Ramos (cell line): ENCODE results near the gene STAMBPL1.

Source experiments
- in situ Hi-C: fragments of 300-500 bp; cut with MboI; formaldehyde crosslinking; loops from one replicate; pipeline ENCODE4 v1.14.3; 2022; ENCODE audit warnings: low sequenced_read_pairs; ENCODE audit not compliant: unreplicated experiment

The STAMBPL1 gene

DNA sequence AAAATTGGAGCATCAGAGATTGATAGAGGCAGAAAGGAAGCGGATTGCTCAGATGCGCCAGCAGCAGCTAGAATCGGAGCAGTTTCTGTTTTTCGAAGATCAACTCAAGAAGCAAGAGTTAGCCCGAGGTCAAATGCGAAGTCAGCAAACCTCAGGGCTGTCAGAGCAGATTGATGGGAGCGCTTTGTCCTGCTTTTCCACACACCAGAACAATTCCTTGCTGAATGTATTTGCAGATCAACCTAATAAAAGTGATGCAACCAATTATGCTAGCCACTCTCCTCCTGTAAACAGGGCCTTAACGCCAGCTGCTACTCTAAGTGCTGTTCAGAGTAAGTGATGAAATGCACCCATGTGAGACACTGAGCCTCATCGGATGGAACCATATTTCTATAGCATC, 33.1 kb downstream of the STAMBPL1 start:
- in situ Hi-C loops: no loop called here

DNA sequence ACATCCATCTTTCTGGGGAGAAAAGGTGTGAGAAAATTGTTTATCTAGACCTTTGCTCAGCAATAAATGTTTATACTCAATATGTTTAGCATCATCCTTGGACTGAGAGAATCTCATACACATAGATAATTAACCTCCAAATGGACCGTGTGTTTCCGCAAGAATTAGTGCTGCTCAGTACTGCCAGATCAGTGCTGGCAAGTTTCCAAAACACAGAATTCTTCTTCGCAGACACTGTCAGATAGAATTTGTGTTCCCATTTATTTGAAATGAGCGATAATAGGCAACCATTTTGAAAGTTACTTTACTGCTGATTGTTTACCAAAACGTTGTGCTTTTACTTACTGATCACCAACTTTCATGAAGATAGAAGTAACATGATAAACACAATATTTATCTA, 33.7 kb downstream of the STAMBPL1 start:
- in situ Hi-C loops: no loop called here

DNA sequence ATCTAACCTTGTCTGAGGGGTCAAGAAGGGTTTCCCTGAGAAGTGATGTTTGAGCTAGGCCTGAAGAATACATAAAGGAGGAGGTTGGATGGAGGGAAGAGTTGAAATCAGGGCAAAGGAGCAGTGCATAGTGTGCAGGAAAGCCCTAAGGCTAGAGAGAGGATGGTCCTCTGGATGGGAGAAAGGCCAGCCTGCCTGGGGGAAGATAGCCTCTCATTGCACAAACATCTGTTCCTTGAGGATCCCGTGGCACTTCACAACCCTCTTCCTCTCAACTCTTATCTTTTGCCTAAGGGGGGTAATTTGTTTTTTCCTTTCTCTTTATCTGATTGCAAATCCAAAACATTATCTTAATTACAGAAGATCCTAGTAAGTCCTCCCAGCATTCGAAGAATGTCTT, 35.7 kb downstream of the STAMBPL1 start:
- in situ Hi-C loops: no loop called here

DNA sequence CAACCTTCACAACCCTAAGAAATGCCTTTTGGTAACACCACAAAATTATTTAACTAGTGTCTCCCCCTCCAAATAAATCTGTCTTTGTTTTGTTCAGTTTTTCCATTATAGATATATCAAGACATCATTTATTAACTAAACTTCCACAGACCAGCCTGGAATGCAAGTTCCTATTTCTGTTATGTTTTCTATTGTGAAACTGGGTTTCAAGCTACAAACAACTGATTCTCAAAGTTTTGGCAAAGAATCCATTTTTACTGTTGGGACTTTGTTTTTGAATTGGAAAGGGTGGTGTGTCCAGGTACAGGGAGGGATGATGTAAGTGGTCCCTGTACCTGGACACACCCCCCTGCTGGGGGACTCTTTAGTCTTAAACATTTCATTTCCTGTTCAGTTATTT, 36.2 kb downstream of the STAMBPL1 start:
- in situ Hi-C loops: no loop called here

DNA sequence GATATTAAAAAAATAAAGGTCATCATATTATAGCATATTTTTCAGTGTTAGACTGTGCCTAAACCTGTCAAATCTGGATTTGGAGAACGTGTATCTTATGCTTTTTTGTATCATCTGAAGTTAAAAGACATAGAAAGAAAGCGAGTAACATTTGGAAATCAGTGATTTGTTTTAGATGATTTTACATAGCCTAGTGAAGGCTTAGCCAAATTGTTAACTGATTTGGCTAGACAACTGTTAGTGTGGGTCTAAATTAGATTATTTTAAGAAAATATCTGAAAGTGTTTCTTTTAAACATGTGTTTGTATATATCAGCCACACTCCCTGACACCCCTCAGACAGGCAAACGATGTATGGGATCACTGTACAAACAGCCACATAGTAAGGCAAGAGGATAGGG, 36.9 kb downstream of the STAMBPL1 start:
- in situ Hi-C loops: no loop called here

DNA sequence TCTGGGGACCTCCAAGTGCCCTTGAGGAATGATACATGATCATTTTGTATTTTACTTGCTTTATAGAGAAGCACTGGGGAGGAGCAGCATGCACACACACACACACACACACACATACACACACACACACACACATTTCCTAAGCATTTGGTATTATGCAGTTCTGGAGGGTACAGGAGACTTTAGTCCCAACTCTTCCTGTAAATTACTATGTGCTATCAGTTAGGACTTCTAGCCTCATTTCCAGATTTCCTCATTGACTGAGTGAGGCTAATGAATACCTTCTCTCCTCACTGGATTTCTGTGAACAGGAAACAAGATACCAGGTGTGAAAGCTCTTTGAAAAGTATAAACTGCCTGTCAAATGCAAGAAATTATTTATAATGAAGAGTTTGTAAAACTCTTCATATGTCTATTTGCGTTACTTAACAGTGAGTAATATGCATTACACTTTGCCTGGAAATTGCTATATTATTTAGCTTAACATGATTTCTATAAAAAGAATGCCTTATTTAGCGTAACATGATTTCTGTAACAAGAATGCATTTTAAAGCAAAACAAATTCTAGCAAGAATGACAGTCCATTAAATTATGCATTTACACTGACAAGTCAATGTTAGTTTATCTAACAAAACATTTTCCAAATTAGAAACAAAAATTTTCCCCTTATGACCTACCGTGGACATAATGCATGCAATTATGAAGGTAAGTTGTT, 38.3 kb downstream of the STAMBPL1 start:
- in situ Hi-C loops: no loop called here

DNA sequence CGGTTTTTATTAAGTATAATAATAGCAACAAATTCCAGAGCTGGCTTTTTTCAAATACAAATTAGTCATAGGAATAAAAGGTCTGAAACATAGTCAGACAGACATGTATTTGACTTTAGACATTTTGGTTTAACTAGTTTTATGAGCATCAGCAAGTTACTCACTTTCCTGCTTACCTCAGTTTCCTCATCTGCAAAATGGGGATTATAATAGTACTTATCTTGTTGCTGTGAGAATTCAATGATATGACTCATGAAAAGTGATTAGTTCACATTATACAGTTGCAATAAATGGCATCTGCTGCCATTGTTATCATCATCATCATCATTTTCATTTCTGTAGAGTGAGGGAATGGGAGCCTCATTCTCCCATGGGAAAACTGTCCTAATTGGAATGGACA, 39.0 kb downstream of the STAMBPL1 start:
- in situ Hi-C loops: no loop called here

DNA sequence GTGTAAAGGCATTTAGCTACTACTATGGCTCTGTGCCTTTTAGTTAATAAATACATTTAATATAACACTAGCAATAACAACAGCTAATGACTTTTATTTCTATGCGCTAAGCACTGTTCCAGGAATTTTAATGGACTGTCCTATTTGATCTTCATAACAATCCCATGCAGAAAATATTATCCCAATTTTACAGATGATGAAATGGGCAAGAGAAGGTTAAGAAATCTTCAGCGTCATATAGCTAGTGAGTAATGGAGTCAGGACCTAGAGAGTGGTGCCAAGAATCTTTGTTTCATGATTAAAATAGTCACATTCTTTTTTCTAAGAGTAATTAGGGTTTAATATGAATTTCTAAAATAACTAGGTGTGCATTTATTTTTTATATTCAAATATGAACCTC, 40.2 kb downstream of the STAMBPL1 start:
- in situ Hi-C loops: no loop called here

DNA sequence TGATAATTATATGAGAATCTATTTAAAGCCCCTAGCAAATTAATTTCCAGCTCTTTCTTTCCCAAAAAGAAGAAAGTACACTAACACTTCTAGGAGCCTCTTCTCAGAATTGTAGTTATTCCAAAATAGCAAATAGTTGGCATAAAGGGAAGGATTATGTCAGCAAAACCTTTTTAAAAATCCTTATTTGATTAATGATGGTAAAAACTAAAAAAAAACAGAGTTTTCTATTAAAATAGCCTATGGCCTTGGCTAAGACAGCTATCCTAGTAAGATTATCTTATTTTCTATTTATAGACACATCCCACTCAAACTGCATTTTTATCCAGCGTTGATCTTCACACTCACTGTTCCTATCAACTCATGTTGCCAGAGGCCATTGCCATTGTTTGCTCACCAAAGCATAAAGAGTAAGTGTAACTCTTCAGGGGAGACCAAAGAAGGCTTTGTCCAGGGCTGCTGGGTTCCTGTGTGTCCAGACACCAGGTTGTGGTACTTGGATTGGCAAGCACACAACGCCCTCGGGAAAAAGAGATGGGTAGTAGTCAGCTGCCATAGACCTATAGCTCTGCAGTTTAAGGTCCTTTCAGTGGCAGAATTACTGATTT, 41.0 kb downstream of the STAMBPL1 start:
- in situ Hi-C loops: no loop called here

DNA sequence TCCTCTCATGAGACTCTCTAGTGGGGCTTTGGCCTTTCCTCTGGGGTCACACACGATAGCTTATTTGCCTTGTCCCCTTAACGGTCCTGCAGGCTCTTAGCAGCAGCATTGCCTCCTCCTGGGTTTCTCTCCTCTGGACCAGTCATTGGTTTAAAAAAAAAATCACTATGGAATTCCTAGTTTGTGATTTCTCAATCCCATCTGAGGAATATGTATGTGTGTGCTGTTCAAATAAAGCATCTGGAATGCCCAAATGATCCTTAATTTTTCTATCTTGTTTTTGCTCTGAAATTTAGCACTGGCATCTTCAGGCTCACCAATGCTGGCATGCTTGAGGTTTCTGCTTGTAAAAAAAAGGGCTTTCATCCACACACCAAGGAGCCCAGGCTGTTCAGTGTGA, 42.0 kb downstream of the STAMBPL1 start:
- in situ Hi-C loops: no loop called here

DNA sequence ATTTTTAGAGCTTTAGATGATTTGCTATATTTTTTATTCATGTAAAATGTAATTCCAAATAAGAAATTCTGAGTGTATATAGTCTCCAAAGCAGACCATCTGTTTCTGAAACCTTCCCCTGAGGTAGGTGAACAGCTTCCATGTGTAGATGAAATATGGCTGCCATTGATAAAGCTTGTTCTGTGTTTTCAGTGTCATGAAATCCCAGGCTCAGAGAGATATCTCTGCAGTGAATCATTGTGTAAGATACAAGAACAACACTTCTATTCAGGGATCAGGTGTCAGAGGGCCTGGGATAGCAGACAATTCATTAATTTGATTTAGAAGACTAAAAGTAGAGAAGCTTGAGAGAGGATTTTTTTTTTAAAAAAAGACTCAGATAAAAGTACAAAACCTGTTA, 43.5 kb downstream of the STAMBPL1 start:
- in situ Hi-C loops: no loop called here

DNA sequence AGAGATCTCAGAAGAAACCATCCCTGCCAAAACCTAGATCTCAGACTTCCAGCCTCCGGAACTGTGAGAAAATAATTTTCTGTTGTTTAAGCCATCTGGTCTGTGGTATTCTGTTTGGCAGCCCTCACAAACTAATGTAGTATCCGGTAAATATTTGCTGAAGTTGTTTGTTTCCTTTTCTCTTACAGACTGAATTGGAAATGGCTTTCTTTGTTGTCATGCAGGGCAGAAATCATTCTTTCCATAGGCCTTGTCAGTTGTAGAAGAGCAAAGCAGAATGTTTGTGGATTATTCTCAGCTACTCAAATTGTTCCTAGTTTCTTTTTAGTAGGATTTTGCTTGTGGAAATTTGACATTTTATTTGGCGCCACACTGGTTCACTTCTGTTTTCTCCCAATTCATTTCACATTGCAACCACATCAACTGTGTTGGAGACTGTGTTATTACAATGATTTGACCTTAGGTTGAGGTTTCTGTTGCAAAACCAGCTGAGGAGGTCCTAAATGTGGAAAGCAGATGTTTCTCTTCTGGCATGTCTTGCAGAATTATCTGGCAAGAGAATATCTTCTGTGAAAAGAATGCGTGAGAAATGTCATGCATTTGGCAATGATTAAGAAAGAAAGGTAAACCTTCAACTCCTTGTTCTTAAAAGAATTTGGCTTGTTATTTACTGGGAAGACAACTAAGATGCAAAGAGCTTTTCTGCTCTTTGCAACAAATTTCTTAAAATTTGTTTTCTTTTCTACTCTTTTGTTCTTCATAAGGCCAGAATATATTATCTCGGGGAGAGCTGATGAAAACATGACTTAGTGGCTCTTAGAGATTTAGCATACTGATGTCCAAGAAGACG, 46.7 kb downstream of the STAMBPL1 start:
- in situ Hi-C loops: no loop called here

DNA sequence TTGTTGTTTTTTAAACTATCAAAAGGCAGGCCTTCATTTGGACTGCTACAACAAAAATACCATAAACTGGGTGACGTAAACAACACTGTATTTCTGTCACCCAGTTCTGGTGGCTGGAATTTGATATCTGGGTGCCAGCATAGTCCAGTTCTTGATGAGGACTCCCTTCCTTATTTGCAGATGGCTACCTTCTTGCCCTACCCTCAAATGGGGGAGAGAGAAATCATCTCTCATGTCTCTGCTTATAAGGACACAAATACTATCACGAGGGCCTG, 47.3 kb downstream of the STAMBPL1 start:
- in situ Hi-C loops: no loop called here

DNA sequence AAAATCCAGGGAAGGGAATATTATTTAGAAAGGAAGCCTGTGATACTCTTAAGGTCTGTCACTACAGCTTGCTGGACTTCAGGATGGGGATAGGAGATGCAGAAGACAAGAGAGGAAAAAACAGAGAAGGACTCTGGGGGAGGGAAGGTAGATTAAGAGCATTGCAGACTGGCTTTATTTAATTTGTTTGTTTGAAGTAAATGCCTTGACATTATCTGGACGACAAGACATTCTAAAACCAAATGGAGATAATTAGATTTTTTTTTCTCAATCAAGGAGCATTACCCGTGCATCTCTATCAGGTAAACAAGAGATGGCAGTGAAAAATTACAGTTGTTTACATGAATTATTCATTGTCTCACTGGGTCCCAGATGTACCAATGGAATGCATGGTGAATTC, 48.2 kb downstream of the STAMBPL1 start:
- in situ Hi-C loops: no loop called here

DNA sequence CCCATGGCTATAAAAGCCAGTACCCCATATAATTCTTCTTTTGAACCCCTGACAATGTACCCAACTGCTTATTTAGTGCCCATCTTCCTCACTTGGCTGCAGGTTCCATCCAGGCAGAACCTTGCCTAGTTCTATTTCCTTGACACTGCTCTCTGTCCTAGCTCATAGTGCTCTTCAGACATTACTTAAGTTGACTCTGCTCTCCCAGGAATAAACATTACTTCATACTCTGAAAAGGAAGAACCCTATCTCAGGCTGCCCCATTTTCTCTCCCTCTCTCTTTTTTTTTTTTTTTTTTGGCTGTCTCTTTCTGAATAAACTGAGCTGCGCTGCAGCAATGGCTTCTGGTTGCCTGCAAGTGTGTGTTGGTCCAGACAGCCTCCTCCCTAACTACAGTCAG, 51.5 kb downstream of the STAMBPL1 start:
- in situ Hi-C loops: loop anchor here (10.0 kb wide), 1 partner anchor 283 kb away; no protein-coding TSS in a partner anchor

DNA sequence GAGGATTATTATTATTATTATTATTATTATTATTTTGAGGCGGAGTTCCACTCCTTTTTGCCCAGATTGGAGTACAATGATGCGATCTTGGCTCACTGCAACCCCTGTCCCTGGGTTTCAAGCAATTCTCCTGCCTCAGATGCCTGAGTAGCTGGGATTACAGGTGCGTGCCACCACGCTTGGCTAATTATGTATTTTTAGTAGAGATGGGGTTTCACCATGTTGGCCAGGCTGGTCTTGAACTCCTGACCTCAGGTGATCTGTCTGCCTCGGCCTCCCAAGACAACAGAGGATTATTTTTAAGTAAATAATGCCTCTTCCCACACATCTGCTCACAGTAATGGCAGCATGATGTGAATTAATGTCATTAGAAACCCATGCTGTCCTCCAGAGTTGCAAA, 52.0 kb downstream of the STAMBPL1 start:
- in situ Hi-C loops: loop anchor here (10.0 kb wide), 1 partner anchor 283 kb away; no protein-coding TSS in a partner anchor

DNA sequence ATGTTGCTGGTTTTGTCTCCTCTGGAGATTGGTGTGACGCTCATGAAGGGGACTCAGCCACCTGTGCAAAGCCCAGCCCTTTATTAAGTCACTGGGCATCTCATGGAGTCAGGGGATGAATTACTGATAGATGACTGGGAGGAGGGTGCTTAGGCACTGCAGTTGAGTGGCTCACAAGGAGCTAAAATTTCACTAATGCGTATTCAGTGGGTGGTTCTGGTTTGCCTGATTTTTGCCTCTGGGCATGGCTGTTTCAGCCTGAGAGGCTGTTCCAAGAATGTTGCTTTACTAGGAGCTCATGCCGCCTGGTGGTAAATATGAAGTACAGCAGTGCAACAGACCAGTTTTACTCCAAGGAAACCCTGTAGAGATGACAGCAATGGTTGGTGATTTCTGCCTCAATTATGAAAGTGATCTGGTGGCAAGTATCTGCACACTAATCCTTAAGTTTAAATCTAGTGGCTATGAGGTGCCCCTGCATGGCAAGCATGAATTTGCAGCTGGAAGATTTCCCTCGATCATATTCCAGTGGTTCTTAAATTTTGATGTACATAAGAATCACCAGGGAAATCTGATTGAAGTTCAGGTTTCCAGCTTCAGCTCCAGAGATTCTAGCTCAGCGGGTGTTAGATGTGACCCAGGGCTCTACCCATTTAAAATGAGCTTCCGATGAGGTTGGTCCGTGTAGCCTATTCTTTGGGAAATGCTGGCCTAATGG, 52.7 kb downstream of the STAMBPL1 start:
- in situ Hi-C loops: loop anchor here (10.0 kb wide), 1 partner anchor 282 kb away; no protein-coding TSS in a partner anchor

DNA sequence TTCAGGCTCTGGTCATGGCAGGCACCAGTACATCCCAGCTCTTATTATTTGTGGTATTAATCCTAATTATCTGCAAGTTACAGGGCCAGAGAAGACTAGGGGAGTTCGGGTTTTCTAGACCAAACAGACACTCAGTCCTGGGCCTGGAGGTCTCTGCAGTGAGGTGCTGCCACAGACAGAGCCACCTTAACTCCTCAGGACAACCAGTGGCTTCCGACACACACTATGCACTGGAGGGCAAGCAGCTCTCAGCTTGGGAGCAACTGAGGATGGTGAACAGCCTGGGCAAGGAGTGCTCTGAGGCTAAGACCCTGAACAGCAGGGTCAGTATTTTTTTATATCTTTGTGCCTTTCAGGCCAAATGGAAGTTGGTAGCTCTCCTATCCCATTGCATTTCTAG, 53.5 kb downstream of the STAMBPL1 start:
- in situ Hi-C loops: loop anchor here (10.0 kb wide), 1 partner anchor 281 kb away; no protein-coding TSS in a partner anchor

DNA sequence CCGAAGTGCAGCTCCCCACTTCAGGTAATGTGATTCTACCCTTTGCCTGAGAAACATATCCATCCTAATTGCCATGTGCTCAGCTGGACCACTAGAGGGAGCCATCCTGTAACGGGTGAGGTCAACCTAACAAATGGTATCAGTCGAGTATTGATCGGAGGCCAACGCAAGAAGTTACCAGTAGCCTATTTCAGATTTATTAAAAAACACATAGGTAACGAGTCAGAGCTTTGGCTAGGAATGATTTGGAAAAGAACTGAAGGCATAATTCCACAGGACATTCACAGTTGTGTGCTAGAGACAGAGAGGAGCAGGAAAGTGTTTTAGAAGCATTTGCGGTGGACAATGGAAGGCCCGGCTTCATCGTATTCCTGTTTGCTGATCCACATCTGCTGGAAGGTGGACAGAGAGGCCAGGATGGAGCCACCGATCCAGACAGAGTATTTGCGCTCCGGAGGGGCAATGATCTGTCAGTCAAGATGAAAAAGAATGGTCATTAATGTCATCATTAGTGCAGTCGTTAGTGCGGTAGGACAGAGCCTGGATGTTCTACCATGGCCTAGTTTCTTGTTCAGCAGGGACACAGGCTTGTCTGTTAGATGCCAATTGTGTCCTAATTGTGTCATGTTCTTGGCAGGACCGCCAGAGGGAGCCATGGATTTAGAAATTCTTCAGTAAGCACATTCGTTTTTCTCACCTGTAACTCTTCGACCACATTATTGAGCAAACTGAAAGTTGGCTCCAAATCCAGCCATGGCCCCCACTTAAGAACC, 55.0 kb downstream of the STAMBPL1 start:
- in situ Hi-C loops: loop anchor here (5.0 to 10.0 kb wide), 2 partner anchors 98 to 280 kb away; no protein-coding TSS in a partner anchor

DNA sequence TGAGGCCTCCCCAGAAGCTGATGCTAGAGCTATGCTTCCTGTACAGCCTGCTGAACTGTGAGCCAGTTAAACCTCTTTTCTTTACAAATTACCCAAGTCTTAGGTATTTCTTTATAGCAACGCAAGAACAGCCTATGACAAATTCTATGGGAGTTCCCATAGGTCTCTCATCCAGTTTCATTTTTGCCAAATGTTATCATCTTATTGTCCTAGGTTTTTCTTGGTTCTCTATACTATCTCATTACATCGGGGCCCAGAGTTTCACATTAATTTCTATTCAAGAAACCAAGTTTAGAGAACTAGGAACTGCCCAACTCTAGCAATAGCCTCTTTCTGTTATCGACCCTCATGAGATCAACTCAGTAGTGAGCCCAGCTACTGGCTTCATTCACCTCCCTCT, 56.6 kb downstream of the STAMBPL1 start:
- in situ Hi-C loops: loop anchor here (5.0 to 10.0 kb wide), 2 partner anchors 99 to 278 kb away; no protein-coding TSS in a partner anchor
